Caco-2 (cell line): ENCODE measurements around the gene KLC1. TPM values are rescaled to one million over a fixed set of nuclear protein-coding genes. Genes with fewer than 3 reads are reported as not detected.

Experiments
- BruUV-seq: library from RNA; stranded (reverse); fragments of 400-500 nt; replicated peaks from 2 replicates; lab custom pipeline; 2021; lab: Mats Ljungman, UMichigan
- CTCF ChIA-PET: fragments of 300-600 bp; sonication (Branson Sonifier 250); formaldehyde crosslinking; loops from one replicate; lab custom pipeline; 2022; ENCODE audit warnings: antibody characterized with exemption; lab: Charles Lee
- POLR2A ChIA-PET: fragments of 300-600 bp; sonication (Branson Sonifier 250); formaldehyde crosslinking; loops from one replicate; lab custom pipeline; 2022; ENCODE audit warnings: antibody characterized with exemption; lab: Charles Lee
- DNase-seq, 2 experiments: peaks; one replicate each; pipeline versions ENCODE4 v3.0.0 to v3.0.0-alpha.2; 2020 to 2022
- H3K27me3 ChIP-seq: replicated peaks from 2 replicates; pipeline ENCODE4 v1.6.0; 2011; ENCODE audit warnings: low read length; ENCODE audit not compliant: control insufficient read depth, insufficient read depth
- H3K36me3 ChIP-seq: 2 replicates; pipeline ENCODE4 v1.5.1; 2011; ENCODE audit warnings: low read length; ENCODE audit not compliant: control insufficient read depth, insufficient read depth
- H3K4me1 ChIP-seq: fragments of 250-450 bp; sonication (Bioruptor Pico); 2 replicates; pipeline ENCODE4 v1.5.1; 2020; ENCODE audit warnings: mild to moderate bottlenecking
- H3K4me3 ChIP-seq: 2 replicates; pipeline ENCODE4 v1.5.1; 2011; ENCODE audit warnings: low read depth, mild to moderate bottlenecking, control low read depth, low read length
- H3K9me3 ChIP-seq: fragments of 250-450 bp; sonication (Bioruptor Pico); 2 replicates; pipeline ENCODE4 v1.5.1; 2020; ENCODE audit warnings: mild to moderate bottlenecking, moderate library complexity
- H3K27ac Mint-ChIP-seq: one replicate; pipeline ENCODE4 v1.8.0; 2022; ENCODE audit warnings: mixed read lengths; ENCODE audit not compliant: unreplicated experiment
- H3K27me3 Mint-ChIP-seq: one replicate; pipeline ENCODE4 v1.8.0; 2022; ENCODE audit warnings: mixed read lengths; ENCODE audit not compliant: insufficient read depth, unreplicated experiment
- H3K36me3 Mint-ChIP-seq: one replicate; pipeline ENCODE4 v1.8.0; 2022; ENCODE audit warnings: mild to moderate bottlenecking, mixed read lengths; ENCODE audit not compliant: insufficient read depth, unreplicated experiment
- H3K4me1 Mint-ChIP-seq: one replicate; pipeline ENCODE4 v1.8.0; 2022; ENCODE audit warnings: low read depth, mixed read lengths; ENCODE audit not compliant: unreplicated experiment
- H3K4me3 Mint-ChIP-seq: one replicate; pipeline ENCODE4 v1.8.0; 2022; ENCODE audit warnings: mild to moderate bottlenecking, moderate library complexity, mixed read lengths; ENCODE audit not compliant: unreplicated experiment
- H3K9me3 Mint-ChIP-seq: one replicate; pipeline ENCODE4 v1.8.0; 2022; ENCODE audit warnings: mixed read lengths; ENCODE audit not compliant: unreplicated experiment
- intact Hi-C: fragments of 100-400 bp; cut with micrococcal nuclease; formaldehyde crosslinking; loops from one replicate; pipeline ENCODE4 v1.10.0; 2022; ENCODE audit not compliant: unreplicated experiment
- total RNA-seq: library from RNA; stranded (reverse); gene quantifications from 2 replicates; pipeline ENCODE4 v1.2.3, GENCODE V29; 2022
- TF ChIP-seq, protein P1 (sequence below), 2 experiments: fragments of 200-600 bp in 1 of 2; IDR thresholded peaks; 1 replicate in 1 of 2; 2 replicates in 1 of 2; pipeline versions ENCODE4 v1.5.1 to v1.8.0; 2011 to 2022; ENCODE audit warnings: antibody characterized with exemption in 1 of 2, control low read depth in 1 of 2, inconsistent platforms in 1 of 2, low read depth in 1 of 2, low read length in 1 of 2, mild to moderate bottlenecking in 1 of 2, moderate library complexity in 1 of 2; ENCODE audit not compliant: insufficient read depth in 1 of 2, severe bottlenecking in 1 of 2, unreplicated experiment in 1 of 2

The KLC1 gene
- total RNA-seq, 1 experiment from 2014 or later = 110 TPM

DNA sequence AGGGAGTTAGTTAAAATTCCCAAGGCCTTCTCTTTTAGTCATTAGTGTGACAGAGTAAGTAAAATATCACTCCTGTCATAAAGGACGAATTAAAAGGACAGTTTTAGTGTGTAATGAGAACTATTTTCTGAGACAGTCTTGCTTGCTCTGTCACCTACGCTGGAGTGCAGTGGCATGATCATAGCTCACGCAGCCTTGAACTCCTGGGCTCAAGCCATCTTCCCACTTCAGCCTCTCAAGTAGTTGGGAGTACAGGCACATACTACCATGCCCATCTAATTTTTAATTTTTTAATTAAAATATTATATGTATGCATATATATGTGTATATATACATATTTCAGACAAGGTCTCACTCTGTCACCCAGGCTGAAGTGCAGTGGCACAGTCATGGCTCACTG lies 17.2 kb downstream of the KLC1 start:
- intact Hi-C loops = no loop called here
- H3K36me3 Mint-ChIP-seq = peaks cover 8% of the 10 kb centered on the region
- no peak for DNase-seq
- H3K27me3 ChIP-seq = no peaks in the 10 kb centered on the region
- CTCF ChIA-PET = no interaction called here
- H3K27me3 Mint-ChIP-seq = no peaks in the 10 kb centered on the region
- POLR2A ChIA-PET = no interaction called here
- no peak overlapping the region for H3K4me3 Mint-ChIP-seq
- H3K36me3 ChIP-seq = no peaks in the 10 kb centered on the region
- no peak overlapping the region for H3K4me3 ChIP-seq
- no peaks in the 10 kb centered on the region for H3K4me1 ChIP-seq
- TF ChIP-seq, protein P1, sequence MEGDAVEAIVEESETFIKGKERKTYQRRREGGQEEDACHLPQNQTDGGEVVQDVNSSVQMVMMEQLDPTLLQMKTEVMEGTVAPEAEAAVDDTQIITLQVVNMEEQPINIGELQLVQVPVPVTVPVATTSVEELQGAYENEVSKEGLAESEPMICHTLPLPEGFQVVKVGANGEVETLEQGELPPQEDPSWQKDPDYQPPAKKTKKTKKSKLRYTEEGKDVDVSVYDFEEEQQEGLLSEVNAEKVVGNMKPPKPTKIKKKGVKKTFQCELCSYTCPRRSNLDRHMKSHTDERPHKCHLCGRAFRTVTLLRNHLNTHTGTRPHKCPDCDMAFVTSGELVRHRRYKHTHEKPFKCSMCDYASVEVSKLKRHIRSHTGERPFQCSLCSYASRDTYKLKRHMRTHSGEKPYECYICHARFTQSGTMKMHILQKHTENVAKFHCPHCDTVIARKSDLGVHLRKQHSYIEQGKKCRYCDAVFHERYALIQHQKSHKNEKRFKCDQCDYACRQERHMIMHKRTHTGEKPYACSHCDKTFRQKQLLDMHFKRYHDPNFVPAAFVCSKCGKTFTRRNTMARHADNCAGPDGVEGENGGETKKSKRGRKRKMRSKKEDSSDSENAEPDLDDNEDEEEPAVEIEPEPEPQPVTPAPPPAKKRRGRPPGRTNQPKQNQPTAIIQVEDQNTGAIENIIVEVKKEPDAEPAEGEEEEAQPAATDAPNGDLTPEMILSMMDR (IDR thresholded peaks at IDR 0.05; ENCODE audit: insufficient read depth in 1 of 2, low read depth in 1 of 2, low read length in 1 of 2, severe bottlenecking in 1 of 2, unreplicated experiment in 1 of 2) = no peak
- H3K27ac Mint-ChIP-seq = no peak overlapping the region
- H3K9me3 ChIP-seq = no peaks in the 10 kb centered on the region
- BruUV-seq = no TSS peak
- no peaks in the 10 kb centered on the region for H3K9me3 Mint-ChIP-seq
- no peaks in the 10 kb centered on the region for H3K4me1 Mint-ChIP-seq

DNA sequence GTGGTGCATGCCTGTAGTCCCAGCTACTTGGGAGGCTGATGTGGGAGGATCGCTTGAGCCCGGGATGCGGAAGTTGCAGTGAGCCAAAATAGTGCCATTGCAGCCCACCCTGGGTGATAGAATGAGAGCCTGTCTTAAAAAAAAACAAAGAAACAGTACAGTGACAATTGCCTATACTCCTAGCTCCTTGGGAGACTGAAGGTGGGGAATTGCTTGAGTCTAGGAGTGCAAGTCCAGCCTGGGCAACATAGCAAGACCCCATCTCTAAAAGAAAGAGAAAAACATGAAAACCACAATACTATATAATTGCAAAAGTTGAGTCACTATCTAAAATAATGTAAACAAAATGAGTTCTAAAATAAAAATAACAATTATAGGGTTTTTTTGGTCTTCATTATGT lies 20.0 kb downstream of the KLC1 start:
- no peaks in the 10 kb centered on the region for H3K4me1 Mint-ChIP-seq
- ChIA-PET POLR2A (no interaction called here), CTCF (no interaction called here)
- BruUV-seq = no TSS peak
- H3K9me3 ChIP-seq = no peaks in the 10 kb centered on the region
- H3K27me3 Mint-ChIP-seq = no peaks in the 10 kb centered on the region
- no peak for DNase-seq
- peaks cover under 1% of the 10 kb centered on the region for H3K36me3 Mint-ChIP-seq
- no peak overlapping the region for H3K27ac Mint-ChIP-seq
- no peaks in the 10 kb centered on the region for H3K9me3 Mint-ChIP-seq
- H3K4me3 ChIP-seq = no peak overlapping the region
- no peaks in the 10 kb centered on the region; the same call in 1 of the 2 replicates for H3K36me3 ChIP-seq
- no peaks in the 10 kb centered on the region for H3K4me1 ChIP-seq
- intact Hi-C loops = no loop called here
- H3K27me3 ChIP-seq = no peaks in the 10 kb centered on the region
- H3K4me3 Mint-ChIP-seq = no peak overlapping the region
- TF ChIP-seq, protein P1 (IDR thresholded peaks at IDR 0.05; ENCODE audit: insufficient read depth in 1 of 2, low read depth in 1 of 2, low read length in 1 of 2, severe bottlenecking in 1 of 2, unreplicated experiment in 1 of 2) = no peak

DNA sequence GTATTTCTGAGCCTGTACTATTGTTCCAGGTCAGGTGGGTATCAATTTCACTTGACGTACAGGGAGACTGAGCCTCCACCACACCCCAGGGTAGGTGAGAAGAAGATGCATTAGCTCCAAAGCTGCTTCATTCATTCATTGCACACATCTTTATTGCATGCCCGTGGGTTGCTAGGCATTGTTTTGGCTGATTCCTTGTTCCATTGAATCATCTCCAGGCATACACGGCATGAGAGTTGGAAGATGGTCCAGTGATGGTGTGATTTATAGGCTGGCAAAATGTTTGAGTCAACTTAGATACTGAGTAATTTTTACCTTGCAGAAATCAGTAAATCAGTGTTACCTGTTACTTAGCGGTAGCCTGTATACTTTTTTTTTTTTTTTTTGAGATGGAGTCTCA lies 21.2 kb downstream of the KLC1 start:
- peaks cover 10% of the 10 kb centered on the region for H3K36me3 Mint-ChIP-seq
- no TSS peak for BruUV-seq
- H3K27me3 Mint-ChIP-seq = no peaks in the 10 kb centered on the region
- no peak overlapping the region for H3K27ac Mint-ChIP-seq
- no peaks in the 10 kb centered on the region for H3K9me3 Mint-ChIP-seq
- H3K4me1 Mint-ChIP-seq = no peaks in the 10 kb centered on the region
- Histone ChIP-seq H3K27me3 (no peaks in the 10 kb centered on the region), H3K9me3 (no peaks in the 10 kb centered on the region), H3K4me3 (no peak overlapping the region), H3K36me3 (no peaks in the 10 kb centered on the region; the same call in 1 of the 2 replicates), H3K4me1 (no peaks in the 10 kb centered on the region)
- TF ChIP-seq, protein P1 (IDR thresholded peaks at IDR 0.05; ENCODE audit: insufficient read depth in 1 of 2, low read depth in 1 of 2, low read length in 1 of 2, severe bottlenecking in 1 of 2, unreplicated experiment in 1 of 2) = no peak
- H3K4me3 Mint-ChIP-seq = no peak overlapping the region
- ChIA-PET CTCF (no interaction called here), POLR2A (no interaction called here)
- intact Hi-C loops = no loop called here
- no peak for DNase-seq
